Measurements from ENCODE around the gene PDZD2.

Gene PDZD2

GRCh38 chr5:31987985-31988710 lies 349.2 kb downstream of the PDZD2 start:
- no peak for TF ChIP-seq GABPA (IDR thresholded peaks at IDR 0.05; ENCODE audit: low read depth)
- TF ChIP-seq REST (IDR thresholded peaks at IDR 0.05; ENCODE audit: insufficient replicate concordance, low read depth), result no peak
- TF ChIP-seq SPI1 (IDR thresholded peaks at IDR 0.05; ENCODE audit: borderline replicate concordance, low read depth), result no peak
- no peak for TF ChIP-seq CTCF (IDR thresholded peaks at IDR 0.05; ENCODE audit: insufficient read depth, low read length)
- no peak for TF ChIP-seq POLR2AphosphoS5 (IDR thresholded peaks at IDR 0.05; ENCODE audit: low read depth)

GRCh38 chr5:31990081-31990650 lies 351.2 kb downstream of the PDZD2 start:
- Histone ChIP-seq H3K4me3 (replicated peaks; ENCODE audit: insufficient read depth, low read length) (no peak overlapping the region), H3K27me3 (ENCODE audit: insufficient read depth, poor library complexity, severe bottlenecking) (no peaks in the 10 kb centered on the region), H3K27ac (replicated peaks) (no peak overlapping the region)
- DNase-seq (ENCODE audit: low read depth in 1 of 2, low spot score in 1 of 2), result no peak
- no peak for TF ChIP-seq POLR2AphosphoS5 (IDR thresholded peaks at IDR 0.05; ENCODE audit: low read depth)
- TF ChIP-seq SPI1 (IDR thresholded peaks at IDR 0.05; ENCODE audit: borderline replicate concordance, low read depth), result no peak
- no peak for TF ChIP-seq GABPA (IDR thresholded peaks at IDR 0.05; ENCODE audit: low read depth)
- no peak for TF ChIP-seq REST (IDR thresholded peaks at IDR 0.05; ENCODE audit: insufficient replicate concordance, low read depth)
- TF ChIP-seq CTCF (IDR thresholded peaks at IDR 0.05; ENCODE audit: insufficient read depth, low read length), result no peak

More at GRCh38 chr5:31987985-31988710, 349.2 kb downstream of the PDZD2 start:
- Histone ChIP-seq H3K4me3 (replicated peaks; ENCODE audit: insufficient read depth, low read length) (no peak overlapping the region), H3K27ac (replicated peaks) (no peak overlapping the region), H3K27me3 (ENCODE audit: insufficient read depth, poor library complexity, severe bottlenecking) (no peaks in the 10 kb centered on the region)
- no peak for DNase-seq (ENCODE audit: low read depth in 1 of 2, low spot score in 1 of 2)

GRCh38 chr5:31990701-31991110 lies 351.8 kb downstream of the PDZD2 start:
- no peak overlapping the region for H3K27ac ChIP-seq (replicated peaks)
- no peak for DNase-seq (ENCODE audit: low read depth in 1 of 2, low spot score in 1 of 2)
- no peak overlapping the region for H3K4me3 ChIP-seq (replicated peaks; ENCODE audit: insufficient read depth, low read length)
- no peaks in the 10 kb centered on the region for H3K27me3 ChIP-seq (ENCODE audit: insufficient read depth, poor library complexity, severe bottlenecking)
- TF ChIP-seq CTCF (IDR thresholded peaks at IDR 0.05; ENCODE audit: insufficient read depth, low read length) (no peak), POLR2AphosphoS5 (IDR thresholded peaks at IDR 0.05; ENCODE audit: low read depth) (no peak), REST (IDR thresholded peaks at IDR 0.05; ENCODE audit: insufficient replicate concordance, low read depth) (no peak), GABPA (IDR thresholded peaks at IDR 0.05; ENCODE audit: low read depth) (no peak), SPI1 (IDR thresholded peaks at IDR 0.05; ENCODE audit: borderline replicate concordance, low read depth) (no peak)

Data from HL-60 (cell line).